Activated CD4-positive, alpha-beta T cell treated with anti-CD3 and anti-CD28 coated beads, Interleukin-2, amount 50 U/mL, for 24 hours (primary cell): ENCODE measurements around the gene RPAIN.
"Not testable (repeated sequence)": the region's sequence is repeated elsewhere in the genome, so short reads cannot be mapped to it uniquely, and the experiment has no call there.

Source experiments
- DNase-seq, 2 donors: peaks; one replicate each; pipeline ENCODE4 v3.0.0-alpha.2; 2020; ENCODE audit warnings: low read depth in 1 of 2, low spot score in 1 of 2

The RPAIN gene

DNA sequence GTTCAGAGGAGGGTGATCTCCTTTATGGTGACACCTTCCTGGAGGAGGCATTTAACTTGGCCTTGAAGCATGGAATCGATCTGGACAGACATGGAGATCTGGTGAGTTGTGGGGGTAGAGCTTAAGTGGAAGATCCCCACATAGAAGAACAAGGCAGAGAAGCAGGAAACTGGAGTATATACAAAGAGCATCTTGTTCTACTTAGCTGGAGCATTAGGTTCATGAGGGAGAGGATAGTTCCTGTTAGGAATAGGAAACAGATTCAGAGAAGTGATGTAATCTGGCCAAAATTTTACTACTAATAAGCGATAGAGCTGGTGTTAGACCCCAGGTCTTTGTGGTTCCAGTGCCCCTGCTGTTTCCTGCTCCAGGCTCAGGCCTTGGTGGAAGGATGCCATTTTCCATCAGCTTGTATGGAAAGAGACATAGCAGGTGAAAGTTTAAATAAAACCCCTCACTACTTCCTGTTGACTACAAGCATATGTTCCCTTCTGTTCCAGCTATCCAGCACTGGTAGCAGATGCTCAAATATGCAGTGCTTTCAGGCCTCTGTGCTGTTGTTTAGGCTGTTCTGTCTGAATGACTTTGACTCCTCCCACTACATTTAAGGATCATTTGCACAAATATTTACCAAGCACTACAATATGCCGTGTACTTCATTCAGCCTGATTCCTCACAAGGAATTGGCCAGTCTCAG, 9.4 kb downstream of the RPAIN start:
- no peak for DNase-seq

GRCh38 chr17:5430413-5430999, 10.5 kb downstream of the RPAIN start:
- DNase-seq = no peak

DNA sequence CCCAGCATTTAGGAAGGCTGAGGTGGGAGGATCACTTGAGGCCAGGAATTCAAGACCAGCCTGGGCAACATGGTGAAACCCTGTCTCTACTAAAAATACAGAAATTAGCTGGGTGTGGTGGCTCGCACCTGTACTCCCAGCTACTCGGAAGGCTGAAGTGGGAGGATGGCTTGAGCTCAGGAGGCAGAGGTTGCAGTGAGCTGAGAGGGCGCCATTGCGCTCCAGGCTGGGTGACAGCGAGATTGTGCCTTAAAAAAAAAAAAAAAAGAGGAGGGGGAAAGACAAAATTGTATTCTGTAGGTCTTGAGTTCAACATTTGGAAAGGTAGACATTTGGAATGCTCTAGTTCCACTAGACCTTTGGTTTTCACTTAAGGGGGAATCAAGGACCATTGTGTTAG, 11.3 kb downstream of the RPAIN start:
- not testable (repeated sequence) for DNase-seq

GRCh38 chr17:5431949-5432556, 12.1 kb downstream of the RPAIN start:
- no peak for DNase-seq

- no peak for DNase-seq
Measured at GRCh38 chr17:5434984-5435383, 15.0 kb downstream of the RPAIN start.

GRCh38 chr17:5435781-5436315, 15.9 kb downstream of the RPAIN start:
- DNase-seq = not testable (repeated sequence)

DNA sequence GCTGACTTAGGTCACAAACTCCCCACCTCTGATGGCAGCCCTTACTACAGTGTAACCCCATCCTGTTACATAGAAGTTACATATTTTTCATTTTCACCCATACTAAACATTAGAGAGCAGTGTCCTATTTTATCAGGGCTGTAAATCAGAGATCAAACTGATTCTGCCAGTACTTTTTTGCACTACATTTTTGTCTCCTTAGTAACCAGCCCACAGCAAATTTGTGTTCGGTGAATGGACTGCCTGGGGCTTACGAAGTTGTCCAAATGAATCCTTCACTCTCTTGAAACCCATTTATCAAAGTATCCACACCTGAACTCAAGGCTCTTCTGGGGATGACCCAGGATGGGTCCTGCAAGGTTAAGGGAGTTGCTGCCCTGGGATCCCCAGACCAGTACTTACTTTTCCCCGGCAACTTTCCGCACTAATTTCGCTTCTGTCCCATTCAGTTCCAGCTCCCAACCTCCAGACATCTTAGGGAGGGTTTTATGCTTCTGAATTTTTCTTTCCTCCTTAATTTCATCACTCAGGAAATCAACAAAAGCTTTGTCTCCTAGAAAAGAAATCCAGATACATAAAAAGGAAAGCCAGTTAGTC, 17.8 kb downstream of the RPAIN start:
- no peak for DNase-seq

DNA sequence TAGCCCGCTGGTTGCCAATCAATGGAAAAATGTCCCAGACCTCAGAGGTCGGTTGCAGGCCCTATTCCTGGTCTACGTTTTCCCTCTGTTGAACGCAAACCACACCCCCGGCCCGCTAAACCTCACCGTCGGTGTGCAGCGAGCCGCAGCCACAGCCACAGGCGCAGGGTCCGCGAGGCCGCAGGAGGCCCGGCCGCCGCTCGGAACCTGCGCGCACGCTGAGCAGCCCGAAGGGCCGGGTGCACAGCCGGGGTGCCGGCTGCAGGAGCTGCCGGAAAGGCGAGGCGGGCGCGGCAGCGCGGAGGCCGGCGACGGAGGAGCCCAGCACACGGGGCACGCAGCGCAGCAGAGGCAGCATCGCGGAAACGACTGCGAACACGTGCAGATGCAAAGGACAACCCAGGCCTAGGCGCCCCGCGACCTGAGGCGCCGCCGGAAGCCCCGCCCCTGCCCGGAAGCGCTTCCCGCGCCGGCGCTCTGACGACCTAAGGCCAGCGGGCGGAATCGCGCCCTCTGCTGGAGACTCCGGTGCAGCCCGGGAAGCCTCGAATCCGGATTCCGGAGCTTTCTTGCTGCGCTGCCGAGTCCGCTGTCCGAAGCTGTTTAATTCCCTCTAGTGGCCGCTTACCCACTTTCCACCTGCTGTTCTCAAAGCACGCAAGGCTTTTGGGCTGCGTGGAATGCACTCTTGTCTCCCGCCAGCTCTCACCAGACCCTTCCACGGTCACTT, 18.9 kb downstream of the RPAIN start, which contains the start of gene C1QBP:
Gene C1QBP (minus strand): TSS at position 440 of the 730 bp plus-strand sequence. CDS start 82 bp downstream, at position 358.
- DNase-seq = peak; percentile 86 to 90

DNA sequence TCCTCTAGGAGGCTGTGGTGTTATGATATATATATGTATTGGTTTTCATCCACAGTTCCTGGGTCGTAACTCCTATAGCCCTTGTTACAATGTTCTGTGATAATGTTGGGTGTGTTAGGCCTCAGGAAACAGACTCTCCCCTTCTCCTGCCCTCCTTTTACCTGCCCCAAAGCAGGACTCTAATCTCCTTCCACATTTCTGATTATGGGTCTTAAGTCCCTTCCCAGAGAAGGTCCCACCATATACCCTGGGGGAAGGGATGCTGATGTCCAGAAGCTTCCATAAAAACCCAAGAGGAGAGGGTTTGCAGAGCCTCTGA, 19.4 kb downstream of the RPAIN start:
- no peak for DNase-seq

DNA sequence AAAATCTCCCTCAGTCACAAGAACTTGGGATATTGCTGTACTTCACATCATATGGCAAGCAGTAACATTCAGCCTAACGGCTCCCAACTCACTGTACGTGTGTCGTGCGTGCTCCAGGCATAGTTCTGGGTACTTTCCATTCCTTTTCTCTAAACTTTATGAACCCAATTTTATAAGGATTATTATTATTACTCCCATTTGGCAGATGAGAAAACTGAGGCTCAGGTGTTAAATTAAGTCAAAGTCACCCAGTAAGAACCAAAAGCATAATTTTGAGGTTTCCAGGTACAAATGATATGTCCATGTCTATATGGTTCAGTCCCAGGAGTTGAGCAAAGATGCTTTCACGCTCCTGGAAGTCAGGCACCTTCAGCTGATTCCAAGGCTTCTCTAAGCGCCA, 23.7 kb downstream of the RPAIN start:
- no peak for DNase-seq

GRCh38 chr17:5444209-5444608, 24.2 kb downstream of the RPAIN start:
- DNase-seq = no peak

GRCh38 chr17:5446786-5447185, 26.8 kb downstream of the RPAIN start:
- no peak for DNase-seq

GRCh38 chr17:5464717-5465507, 44.9 kb downstream of the RPAIN start:
- DNase-seq = no peak

DNA sequence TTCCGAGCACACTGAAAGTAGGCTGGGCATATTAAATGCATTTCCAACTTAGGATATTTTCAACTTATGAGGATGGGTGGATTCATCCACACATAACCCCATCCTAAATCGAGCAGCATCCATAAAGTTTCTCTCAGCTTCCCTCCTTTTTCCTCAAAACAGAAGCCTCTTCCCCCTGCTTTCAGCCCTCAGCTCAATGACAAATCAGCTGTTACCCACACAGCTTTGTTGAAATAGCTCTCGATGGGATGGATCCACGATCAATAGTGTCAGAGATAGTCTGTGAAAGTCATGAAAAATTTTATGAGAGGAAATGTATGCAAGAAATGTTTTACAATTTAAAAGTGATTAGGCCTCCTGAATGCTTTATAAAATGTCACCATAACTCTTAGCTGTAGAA, 46.3 kb downstream of the RPAIN start:
- no peak for DNase-seq

- DNase-seq = no peak
Measured at GRCh38 chr17:5467416-5467815, 47.4 kb downstream of the RPAIN start.

GRCh38 chr17:5468075-5468473, 48.1 kb downstream of the RPAIN start:
- DNase-seq = no peak

- no peak for DNase-seq
Measured at GRCh38 chr17:5472511-5472910, 52.5 kb downstream of the RPAIN start.

DNA sequence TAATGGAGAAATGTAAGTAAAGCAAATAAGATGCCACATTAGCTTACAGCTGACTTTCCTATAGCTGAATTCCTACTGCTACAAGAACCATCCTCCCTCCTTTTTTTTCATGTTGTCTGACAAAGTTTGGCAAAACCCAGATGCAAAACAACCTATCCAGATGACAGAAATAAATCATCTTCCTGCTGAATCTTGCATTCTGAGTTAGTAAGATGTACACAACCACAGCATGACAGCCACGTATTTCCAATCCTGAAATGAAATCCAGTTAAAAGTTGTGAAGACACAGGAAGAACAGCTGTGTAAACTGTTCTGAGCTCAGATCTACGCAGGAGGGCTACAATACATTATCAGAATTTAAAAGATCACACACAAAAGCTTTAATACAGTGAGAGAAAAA, 53.9 kb downstream of the RPAIN start:
- DNase-seq = no peak

DNA sequence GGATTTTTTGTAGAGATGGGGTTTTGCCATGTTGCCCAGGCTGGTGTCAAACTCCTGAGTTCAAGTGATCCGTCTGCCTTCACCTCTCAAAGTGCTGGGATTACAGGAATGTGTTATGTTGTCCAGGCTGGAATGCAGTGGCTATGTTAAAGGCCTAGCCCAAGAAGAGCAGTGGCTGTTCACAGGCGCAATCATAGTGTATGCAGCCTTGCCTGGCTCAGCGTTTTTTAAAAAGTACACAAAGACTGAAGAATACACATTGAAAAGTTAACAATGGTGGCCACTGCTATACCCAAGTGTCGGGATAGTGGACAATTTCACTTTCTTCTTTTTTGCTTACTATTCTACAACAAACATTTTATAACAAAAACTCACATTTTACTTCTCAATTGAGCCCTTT, 59.0 kb downstream of the RPAIN start:
- no peak for DNase-seq

DNA sequence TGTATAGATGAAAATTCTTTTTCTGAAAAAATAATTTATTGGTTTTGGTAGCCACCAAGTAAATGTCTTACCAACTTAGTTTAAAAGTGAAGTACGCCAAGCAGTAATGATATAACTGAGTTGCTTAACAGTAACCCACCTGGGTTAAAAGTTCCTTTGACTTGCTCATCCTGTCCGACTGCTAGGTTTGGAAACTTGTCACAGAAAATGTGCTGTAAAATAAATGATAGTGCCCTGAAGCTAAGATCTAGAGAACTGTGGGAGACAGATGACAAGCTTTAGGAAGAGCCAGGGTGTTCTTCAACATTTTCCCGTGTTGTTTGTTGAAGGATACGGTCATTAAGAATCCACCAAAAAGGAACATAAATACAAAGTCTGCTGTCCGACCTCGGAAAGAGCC, 61.0 kb downstream of the RPAIN start:
- no peak for DNase-seq

DNA sequence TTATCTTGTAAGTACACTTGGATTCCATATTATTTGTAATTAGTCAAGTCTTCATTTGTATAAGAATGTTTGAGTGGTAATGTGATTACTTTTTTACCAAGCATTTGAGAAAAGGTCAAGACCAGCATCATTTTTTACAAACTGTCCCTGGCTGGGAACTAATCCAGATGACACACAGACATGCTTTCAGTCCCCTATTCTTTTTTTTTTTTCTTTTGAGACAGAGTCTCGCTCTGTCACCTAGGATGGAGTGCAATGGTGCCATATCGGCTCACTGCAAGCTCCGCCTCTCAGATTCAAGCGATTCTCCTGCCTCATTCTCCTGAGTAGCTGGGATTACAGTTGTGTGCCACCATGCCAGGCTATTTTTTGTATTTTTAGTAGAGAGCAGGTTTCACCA, 61.5 kb downstream of the RPAIN start:
- no peak for DNase-seq
